ENCODE measurements around the gene RBP5.
"Not testable (repeated sequence)": the region's sequence is repeated elsewhere in the genome, so short reads cannot be mapped to it uniquely, and the experiment has no call there.

RBP5 gene

DNA sequence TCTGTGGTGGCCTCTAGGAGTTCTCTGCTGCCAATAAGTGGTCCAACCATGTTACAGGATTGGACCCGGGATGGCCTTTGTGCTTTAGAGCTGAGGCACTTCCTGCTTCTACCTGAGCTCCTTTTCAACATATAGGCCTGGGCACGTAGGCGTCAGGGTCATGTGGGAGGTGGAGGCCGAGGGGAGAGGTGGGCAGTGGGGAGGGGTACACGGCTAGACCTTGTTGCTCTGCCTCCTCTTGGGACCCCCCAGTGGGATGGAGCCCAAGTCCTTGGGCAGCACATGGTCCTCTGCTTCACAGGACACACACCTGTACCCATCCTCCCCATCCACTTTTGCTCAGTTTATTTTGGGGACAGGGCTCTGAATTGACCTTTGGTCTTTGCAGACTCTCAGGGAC is 7.4 kb downstream of the RBP5 start:
- no peak for DNase-seq

DNA sequence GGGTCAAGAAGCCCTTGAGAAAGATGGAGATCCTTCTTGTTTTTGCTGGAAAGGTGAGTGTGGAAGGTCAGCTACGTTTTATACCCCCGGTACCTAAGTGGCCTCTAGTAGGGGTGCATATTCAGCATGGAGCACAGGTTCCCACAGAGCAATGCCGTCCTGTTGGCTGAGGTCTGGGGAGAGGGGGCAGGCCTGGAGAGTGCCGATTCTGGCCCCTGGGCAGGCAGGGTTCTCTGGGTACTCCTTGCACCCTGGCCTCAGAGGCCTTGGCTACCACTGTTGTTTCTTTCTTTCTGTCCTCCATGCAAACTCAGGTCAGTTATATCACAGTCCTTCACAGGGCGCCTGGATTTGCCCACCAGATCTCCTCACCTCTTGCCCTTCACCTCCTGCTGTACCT is 8.5 kb downstream of the RBP5 start:
- no peak for DNase-seq

DNA sequence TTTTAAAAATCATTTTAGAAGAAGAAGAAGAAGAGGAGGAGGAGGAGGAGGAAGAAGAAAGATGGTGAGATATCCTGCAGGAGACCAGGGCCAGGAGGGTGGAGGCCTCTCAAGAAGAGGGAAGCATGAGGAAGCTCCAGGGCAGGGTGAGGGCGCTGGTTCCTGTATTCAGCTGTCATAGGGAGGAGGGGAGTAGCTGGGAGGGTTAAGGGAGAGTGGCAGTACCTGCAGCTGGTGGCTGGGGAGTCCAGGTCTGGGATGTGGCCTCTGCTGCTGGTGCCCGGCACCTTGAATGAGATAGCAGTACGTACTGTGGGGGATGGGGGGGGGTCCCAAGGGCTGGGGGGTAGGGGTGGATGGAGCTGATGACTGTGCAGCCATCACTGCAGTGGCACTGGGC is 9.8 kb downstream of the RBP5 start:
- DNase-seq: no peak

DNA sequence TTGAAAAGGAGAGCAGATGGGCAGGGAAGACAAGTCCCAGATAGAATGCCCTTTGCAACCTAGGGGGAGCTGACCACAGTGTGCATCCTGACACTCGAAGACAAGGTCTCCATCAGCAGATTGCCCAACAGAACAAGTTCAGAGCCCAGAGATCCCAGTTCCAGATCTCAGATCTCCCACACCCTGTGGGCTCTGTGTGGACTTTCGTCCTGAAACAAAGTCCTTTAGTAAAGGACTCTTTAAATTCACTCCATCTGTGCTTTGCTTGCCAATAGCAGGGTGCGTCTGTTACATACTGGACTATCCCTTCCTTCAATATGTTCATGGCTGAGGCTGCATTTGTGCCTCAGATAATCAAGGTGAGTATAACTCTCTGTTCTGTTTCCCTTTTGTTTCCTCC is 11.0 kb downstream of the RBP5 start:
- no peak for DNase-seq

DNA sequence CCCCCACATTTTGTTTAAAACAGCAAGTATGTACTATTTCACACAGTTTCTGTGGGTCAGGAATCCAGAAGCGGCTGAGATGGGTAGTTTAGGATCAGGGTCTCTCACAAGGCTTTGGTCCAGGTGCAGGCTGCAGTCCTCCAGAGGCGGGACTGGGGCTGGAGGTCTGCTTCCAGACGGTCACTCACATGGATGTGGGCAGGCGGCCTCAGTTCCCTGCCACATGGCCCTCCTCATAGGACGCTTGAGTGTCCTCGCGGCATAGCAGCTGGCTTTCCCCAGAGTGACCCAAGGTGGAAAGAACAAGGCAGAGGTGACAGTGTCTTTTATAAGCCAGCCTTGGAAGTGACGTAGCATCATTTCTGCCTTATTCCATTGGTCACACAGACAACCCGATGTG is 11.8 kb downstream of the RBP5 start:
- DNase-seq: no peak

DNA sequence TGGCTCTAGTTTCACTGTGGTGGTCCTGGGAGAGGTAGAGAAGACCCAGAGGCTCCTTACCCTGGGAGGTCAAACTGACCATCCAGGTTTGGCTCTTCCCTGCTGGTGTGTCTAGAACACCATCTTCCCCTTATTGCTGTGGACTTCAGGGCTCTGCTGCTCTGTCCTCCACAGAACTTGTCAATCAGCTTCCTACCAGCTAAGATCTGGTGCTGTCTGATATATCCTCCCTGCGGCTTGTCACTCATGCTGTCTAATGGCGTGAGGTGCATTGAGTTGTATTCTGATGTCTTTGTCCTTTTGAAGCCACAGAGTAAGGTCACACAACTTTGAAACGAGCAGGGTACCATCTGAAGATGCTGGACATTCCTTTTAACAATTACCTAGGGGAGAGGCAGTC is 12.5 kb downstream of the RBP5 start:
- no peak for DNase-seq

DNA sequence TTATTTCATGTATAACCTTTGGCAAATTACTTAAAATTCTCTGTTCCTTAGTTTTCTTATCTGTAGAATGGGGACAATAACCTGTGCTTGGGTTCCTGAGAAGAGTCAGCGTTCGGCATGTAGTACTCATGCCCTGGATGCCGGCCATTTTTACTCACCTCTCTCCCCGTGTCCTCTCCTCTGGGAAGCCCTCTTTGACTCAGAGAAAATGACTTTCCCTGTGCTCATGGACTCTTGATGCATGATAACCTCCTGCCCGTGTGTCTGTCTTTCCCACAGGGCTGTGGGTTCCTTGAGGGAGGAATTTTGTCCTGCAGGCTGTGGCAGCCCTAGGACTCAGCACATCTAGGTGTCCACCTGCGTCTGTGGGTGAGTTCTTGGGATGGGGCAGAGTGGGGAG is 13.8 kb downstream of the RBP5 start:
- no peak for DNase-seq

DNA sequence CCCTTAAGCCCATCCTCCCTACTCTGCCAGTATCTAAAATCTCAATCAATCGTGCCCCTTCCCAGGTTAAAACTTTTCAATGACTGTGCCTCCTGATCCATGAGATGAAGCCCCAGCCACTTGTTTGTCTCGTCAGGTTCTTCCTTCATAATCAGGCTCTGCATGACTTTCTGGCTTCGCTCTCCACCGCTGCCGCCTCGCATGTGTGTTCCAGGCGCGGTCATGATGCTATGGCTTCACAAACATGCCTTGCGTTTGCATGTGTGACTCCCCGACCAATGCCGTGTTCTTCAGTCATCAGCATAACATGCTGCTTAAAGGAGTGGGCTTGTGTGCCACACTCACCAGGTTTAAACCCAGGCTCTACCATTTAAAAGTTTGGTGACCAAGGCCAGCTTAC is 14.7 kb downstream of the RBP5 start:
- no peak for DNase-seq

DNA sequence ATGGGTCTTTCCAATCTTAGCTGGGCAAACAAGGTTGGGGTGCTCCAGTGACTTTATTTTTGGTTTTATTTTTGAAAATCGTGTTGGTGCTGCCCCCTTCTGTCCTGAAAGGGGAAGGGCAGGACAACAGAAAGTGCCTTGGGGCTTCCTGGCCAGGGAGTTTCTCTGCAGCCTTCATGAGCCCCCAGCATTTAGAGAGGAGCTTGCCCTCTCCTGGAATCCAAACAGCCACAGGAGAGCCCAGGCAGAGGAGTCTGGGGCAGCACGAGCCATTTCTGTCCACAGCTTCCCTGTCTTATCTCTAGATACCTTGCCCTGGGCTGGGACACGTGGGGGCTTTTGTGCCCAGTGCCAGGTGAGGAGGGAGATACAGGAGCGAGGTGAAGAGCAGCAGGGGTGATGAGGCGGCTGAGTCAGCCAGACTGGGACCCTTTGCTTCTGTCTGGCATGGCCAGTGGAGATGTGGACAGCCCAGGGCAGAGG is 15.3 kb downstream of the RBP5 start:
- DNase-seq: peak; percentile 77

DNA sequence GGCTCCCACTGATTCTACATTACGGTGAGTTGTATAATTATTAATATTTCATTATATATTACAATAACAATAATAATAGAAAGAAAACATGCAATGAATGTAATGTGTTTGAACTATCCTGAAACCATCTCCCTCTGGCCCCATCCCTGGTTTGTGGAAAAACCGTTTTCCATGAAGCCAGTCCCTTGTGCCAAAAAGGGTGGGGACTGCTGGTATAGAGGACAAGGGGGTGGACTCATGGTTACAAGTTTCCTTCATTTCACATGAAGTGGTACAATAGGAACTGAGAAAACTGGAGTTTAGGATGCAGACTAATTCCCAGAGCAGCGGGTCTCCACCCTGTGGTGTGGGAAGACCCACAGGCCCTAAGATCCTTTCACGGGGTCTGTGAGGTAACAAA is 16.6 kb downstream of the RBP5 start:
- DNase-seq: no peak

DNA sequence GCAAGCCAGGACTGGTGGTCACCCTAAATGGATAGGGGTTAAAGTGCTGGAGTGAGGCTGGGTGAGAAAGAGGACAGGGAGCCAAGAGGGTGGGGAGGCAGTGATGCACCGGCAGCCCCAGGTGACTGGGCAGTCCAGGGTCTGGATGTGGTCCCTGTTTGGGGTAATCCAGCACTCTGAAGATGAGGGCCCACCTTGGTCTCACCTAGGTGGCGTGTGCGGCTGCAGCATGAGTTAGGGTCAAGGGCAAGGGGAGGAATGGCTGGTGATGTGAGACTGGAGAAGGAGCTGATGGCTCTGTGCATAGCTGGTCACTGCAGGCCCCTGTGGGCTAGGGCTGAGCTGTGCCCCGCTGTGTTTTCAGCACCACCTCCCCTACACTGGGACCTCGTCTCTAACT is 18.0 kb downstream of the RBP5 start:
- DNase-seq: no peak

DNA sequence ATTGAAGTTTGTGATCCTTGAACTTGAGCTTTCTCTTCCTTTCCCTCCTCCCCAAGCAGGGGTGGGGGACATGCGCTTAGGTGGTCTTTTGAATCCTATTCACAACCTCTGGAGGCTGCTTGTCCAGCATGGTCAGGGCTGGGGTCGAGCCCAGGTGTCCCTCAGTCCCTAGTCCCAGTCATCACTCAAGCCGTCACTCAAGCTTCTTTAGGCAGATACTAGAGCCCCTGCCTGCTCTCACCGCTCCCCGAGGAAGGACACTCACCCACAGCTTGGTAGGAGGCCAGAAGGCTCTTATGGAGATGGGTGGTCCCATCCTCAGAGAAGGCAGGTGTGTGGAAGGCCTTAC is 19.1 kb downstream of the RBP5 start:
- DNase-seq: no peak

DNA sequence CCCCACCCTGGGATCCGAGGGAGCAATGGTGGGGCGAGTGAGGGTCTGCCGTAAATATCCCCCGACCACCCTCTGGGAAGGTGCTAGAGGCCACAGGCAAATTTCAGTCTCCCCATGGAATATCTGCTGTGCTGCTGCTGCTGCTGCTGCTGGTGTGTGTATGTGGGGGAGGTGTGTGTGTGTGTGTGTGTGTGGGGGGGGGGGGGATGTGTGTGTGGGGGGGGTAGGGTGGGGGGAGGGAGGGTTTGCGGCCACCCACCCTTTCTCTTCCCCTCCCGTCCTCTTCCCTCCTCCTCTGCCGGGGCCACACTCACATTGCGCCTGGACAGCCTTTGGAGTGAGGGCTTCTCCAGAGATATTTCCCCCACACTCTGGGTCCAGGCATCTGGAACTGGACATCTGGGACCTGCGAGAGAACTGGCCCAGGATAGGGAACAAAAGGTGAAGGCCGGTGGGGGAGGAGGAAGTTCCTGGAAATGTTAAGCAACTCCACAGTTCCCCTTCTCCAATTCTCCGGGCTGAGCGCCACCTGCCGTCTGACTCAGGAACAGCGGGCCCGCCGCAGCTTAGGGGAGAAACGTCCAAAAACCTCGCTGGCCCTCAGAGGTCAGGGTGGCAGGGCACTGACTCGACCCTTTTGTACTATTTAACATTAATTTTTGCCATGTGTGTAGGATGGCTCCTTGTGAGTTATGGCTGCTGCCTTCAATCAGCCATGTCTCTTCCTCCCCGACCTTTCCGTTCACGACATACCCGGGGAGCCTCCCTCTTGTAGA is 19.7 kb downstream of the RBP5 start, which contains the start of gene C1RL:
TSS of gene C1RL (minus strand) at position 419 of the 776 bp plus-strand sequence. CDS start at position 385, 34 bp downstream.
- peak; percentile 82 for DNase-seq

DNA sequence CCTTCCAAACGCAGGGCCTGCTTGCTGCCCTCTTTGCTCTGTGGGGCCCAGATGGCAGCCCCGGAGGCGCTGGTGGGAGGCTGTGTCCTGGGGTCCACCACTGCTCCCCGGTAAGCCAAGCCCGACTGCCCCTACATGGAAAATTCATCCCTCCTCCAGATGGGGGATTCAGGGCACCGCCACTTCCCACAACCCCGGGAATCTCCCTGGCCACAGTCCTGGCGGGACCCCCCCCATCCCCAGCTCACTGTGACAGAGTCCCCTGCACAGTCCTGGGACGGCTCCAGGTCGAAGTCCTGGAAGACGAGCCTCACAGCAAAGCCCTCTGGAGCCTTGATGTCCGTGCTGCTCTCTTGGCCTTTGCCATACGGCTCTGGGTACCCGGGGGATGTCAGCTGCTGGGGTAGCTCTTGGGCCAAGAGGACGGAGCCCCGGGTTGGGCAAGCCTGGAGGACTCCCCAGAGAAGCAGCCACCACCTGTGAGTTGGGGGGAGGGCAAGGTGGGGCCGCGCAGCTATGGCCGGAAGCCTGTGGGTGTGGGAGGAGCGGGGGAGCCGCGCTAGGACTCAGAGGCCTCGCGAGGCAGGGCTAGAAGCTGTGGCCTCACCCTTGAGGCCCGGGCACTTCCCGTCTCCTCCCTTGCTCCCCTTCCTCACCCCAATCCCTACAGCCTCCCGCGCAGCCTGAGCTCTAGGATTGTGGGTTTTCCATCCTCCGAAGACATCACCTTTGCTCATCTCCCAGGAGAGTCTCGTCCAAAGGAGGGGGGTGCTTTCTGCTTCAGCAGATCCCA is 20.5 kb downstream of the RBP5 start:
- peak; percentile 79 for DNase-seq

DNA sequence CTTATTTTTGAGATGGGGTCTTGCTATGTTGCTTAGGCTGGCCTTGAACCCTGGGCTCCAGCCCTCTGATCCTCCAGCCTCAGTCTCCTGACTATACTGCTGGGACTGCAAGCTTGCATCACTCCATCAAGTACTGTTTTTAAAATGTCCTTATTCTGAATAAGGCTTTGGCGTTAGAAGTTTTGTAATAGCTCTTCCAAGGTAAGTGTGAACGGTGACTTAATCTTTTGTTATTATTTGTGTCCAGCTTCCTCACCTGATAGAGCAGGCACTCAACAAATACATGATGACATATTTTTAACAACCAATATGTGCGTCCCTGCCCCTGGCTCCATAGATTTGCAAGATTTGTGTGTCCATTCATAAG is 21.1 kb downstream of the RBP5 start:
- no peak for DNase-seq

DNA sequence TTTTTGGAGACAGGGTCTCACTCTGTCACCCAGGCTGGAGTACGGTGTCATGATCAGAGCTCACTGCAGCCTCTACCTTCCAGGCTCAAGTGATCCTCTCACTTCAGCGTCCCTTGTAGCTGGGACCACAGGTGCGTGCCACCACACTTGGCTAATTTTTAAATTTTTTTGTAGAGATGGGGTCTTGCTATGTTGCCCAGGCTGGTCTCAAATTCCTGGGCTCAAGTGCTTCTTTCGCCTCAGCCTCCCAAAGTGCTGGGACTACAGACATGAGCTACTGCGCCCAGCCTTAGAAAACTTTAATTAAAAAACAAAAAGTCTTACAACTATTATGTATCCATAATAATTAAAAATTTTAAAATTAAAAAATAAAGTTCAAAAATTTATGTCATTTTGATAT is 21.5 kb downstream of the RBP5 start:
- DNase-seq: not testable (repeated sequence)

DNA sequence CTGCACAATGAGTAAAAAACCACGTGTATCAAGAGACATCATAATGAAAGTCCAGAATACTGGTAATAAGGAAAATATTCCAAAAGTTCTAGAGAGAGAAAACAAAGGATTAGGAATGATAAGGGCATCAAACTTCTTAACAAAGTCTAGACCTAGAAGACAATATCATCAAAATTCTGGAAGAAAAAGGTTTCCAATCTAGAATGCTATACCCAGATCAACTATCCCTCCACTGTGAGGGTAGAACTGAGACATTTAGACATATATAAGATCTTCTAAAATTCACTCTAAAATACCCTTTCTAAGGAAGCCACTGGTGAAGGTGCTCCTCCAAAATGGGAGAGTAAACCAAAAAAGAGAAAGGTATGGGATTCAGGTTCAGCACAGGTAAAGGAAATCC is 22.6 kb downstream of the RBP5 start:
- DNase-seq: no peak

DNA sequence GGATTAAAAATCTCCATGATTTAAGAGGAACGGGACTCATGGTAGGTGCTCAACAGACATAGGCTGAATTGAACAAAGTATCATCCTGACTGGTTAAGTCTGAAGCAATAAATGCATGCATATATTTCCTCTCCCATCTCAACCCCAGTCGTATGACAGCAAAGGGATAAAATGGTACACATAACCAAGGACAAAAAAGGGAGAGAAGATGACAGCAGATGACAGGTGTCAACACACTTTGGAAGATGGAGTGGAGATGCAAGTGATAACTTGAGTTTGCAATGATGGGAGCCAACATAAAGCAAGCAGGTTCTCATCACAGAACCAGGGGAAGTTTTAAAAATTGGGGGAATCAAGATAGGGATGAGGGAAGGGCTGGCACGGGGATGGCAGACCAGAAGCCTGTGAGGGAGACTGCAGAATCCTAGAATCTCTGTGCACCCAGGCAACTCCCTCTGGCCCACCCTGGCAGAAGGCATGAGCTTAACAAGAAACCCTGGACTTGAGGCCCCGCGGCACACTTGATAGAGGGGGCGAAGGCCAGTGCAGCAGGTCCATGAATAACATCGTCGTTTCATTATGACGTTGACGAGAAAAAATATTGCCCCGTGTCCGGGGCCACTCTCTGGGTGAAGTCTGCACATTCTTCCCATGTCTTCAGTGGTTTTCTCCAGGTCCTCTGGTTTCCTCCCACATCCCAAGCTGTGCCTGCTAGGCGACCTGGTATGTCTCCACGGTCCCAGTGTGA is 24.7 kb downstream of the RBP5 start:
- no peak for DNase-seq

DNA sequence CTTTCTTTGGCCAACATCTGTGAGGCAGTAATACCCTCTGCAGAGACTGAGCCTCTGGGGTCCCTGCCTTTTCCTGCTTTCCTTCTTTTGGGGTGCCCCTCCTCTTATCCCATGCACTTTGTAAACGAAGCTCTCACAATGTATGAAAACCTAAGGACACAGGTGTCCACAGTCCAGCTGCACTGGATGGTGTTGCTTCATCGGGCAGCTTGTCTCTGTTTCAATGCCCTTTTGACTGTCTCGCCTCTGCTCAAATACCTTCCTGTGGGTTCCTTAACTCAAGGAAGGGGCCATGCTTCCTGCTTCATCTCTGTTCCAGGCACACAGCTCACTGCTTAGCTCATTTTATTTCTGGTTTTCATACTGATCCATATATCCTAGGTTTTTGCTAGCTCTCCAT is 26.1 kb downstream of the RBP5 start:
- no peak for DNase-seq

DNA sequence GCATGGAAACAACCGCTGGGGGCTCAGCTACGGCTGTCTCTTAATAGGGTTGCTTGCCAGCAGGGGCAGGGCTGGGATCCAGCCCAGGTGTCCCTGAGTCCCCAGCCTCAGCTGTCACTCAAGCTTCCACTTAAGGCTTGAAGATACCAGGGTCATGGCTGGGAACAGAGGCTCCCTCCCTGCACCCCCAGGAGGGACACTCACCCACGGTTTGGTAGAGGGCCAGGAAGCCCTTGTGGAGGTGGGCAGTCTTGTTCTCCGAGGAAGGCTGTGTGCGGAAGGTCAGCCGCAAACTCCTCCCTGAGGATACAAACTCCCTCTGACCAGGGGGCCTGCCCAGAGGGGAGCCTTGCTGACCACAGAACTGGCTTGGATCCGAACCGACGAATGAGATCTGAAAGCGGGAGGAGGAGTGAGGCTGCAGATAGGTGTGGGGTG is 27.0 kb downstream of the RBP5 start:
- no peak for DNase-seq

DNA sequence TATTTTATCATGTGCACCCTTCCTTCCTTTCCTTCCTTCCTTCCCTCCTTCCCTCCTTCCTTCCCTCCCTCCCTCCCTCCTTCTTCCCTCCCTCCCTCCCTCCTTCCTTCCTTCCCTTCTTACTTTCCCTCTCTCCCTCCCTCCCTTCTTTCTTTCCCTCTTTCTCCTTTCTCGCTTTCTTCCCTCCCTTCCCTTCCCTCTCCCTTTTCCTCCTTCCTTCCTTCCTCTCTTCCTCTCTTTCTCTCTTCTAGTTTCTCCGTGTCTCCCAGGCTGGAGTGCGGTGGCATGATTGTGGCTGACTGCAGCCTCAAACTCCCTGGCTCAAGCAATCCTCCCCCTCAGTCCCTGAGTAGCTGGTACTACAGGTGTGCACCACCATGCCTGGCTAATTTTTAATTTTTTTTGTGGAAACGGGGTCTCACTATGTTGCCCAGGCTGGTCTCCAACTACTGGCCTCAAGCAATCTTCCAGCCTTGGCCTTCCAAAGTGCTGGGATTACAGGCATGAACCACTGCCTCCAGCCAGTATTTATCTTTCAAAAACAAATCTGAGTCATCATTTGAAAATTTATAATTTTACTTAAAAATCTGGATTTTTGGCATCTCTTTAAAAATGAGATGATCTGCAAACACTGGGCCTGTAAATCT is 27.5 kb downstream of the RBP5 start:
- no peak for DNase-seq

DNA sequence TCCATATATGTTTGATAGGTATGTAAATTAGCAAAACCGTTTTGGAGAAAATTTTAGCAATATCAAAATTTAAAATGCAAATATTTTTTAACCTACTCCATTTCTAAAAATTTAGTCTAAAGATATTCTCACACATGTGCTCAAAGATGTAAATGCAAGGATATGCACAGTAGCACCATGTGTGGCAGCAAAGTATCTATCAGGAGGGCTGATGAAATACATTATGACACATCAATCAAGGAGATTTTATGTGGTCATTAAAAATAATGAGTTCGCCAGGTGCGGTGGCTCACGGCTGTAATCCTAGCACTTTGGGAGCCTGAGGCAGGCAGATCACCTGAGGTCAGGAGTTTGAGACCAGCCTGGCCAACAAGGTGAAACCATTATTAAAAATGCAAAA is 28.4 kb downstream of the RBP5 start:
- DNase-seq: no peak
